ENCODE data around the gene FUT3. TPM values are rescaled to one million over a fixed set of nuclear protein-coding genes. Genes with fewer than 3 reads are reported as not detected.

FUT3 gene
- total RNA-seq, 4 donors from 2014 or later = 0.90 TPM; not detected in 3

- WGBS, 2 donors = 1% methylated on average over 49 to 52 of the region's 91 CpGs
- TF ChIP-seq POLR2A (IDR thresholded peaks at IDR 0.05) (peak; percentile 33 to 50), EP300 (IDR thresholded peaks at IDR 0.05) (peak in 1 of 2 donors; percentile 56)
- TF ChIP-seq, protein P1, sequence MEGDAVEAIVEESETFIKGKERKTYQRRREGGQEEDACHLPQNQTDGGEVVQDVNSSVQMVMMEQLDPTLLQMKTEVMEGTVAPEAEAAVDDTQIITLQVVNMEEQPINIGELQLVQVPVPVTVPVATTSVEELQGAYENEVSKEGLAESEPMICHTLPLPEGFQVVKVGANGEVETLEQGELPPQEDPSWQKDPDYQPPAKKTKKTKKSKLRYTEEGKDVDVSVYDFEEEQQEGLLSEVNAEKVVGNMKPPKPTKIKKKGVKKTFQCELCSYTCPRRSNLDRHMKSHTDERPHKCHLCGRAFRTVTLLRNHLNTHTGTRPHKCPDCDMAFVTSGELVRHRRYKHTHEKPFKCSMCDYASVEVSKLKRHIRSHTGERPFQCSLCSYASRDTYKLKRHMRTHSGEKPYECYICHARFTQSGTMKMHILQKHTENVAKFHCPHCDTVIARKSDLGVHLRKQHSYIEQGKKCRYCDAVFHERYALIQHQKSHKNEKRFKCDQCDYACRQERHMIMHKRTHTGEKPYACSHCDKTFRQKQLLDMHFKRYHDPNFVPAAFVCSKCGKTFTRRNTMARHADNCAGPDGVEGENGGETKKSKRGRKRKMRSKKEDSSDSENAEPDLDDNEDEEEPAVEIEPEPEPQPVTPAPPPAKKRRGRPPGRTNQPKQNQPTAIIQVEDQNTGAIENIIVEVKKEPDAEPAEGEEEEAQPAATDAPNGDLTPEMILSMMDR (IDR thresholded peaks at IDR 0.05) = no peak
- Histone ChIP-seq H3K9me3 (no peaks in the 10 kb centered on the region), H3K36me3 (no peaks in the 10 kb centered on the region), H3K4me1 (peaks cover 0 to 19% (median 8%) of the 10 kb centered on the region in 4 donors), H3K27ac (peak overlapping the region in 3 of 4 donors; percentile 42 to 57 (median 54)), H3K27me3 (peaks cover 0 to 56% of the 10 kb centered on the region in 2 donors), H3K4me3 (peak overlapping the region; percentile 24 to 54 (median 34))
- DNase-seq (ENCODE audit: low spot score in 2 of 2) = peak; percentile 46 to 70
Observed at GRCh38 chr19:5827891-5828660, 23.2 kb downstream of the FUT3 start.

DNA sequence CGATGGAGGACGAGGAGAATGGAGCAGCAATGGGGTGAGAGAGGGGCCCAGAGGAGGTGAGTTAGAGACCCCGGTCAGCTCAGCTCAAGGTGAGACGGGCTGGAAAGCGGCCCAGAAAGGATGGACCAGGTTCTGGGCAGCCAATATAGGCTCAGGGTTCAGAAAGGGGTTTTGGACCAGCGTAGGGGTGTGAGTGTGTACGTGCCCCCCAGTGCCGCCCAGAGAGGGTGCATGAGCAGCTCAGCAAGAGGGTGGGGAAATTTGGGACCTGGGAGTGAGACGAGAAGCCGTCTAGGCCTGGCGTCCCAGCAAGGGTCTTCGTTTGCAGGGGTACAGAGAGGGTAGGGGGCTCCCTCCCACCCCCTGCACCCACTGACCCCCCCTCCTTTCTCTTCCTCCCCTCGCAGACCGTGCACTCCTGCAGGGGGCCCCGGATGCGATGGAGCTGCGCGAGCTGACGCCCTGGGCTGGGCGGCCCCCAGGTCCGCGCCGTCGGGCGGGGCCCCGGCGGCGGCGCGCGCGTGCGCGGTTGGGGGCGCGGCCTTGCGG is 23.8 kb downstream of the FUT3 start:
- H3K4me1 ChIP-seq = peaks cover 0 to 19% (median 8%) of the 10 kb centered on the region in 4 donors
- H3K27me3 ChIP-seq = peaks cover 0 to 53% of the 10 kb centered on the region in 2 donors
- no peaks in the 10 kb centered on the region for H3K36me3 ChIP-seq
- peak overlapping the region in 1 of 4 donors; percentile 57 for H3K27ac ChIP-seq
- TF ChIP-seq EP300 (IDR thresholded peaks at IDR 0.05) (no peak), POLR2A (IDR thresholded peaks at IDR 0.05) (no peak)
- TF ChIP-seq, protein P1 (IDR thresholded peaks at IDR 0.05) = no peak
- 19 to 34% methylated on average over 11 to 30 of the region's 37 CpGs for WGBS, 2 donors
- no peaks in the 10 kb centered on the region for H3K9me3 ChIP-seq
- H3K4me3 ChIP-seq = peak overlapping the region in 2 of 4 donors; percentile 18 to 54
- DNase-seq (ENCODE audit: low spot score in 2 of 2) = no peak

- Histone ChIP-seq H3K4me3 (no peak overlapping the region), H3K27ac (no peak overlapping the region), H3K4me1 (peaks cover 0 to 19% (median 8%) of the 10 kb centered on the region in 4 donors), H3K27me3 (peaks cover 0 to 55% of the 10 kb centered on the region in 2 donors), H3K9me3 (no peaks in the 10 kb centered on the region), H3K36me3 (no peaks in the 10 kb centered on the region)
- no peak for DNase-seq (ENCODE audit: low spot score in 2 of 2)
- TF ChIP-seq POLR2A (IDR thresholded peaks at IDR 0.05) (no peak), EP300 (IDR thresholded peaks at IDR 0.05) (no peak)
- TF ChIP-seq, protein P1 (IDR thresholded peaks at IDR 0.05) = no peak
- WGBS, 2 donors = 18 to 24% methylated on average over 21 to 23 of the region's 24 CpGs
Observed at GRCh38 chr19:5826531-5827341, 24.5 kb downstream of the FUT3 start.

- 69 to 91% methylated on average over 12 to 20 of the region's 21 CpGs for WGBS, 2 donors
- no peaks in the 10 kb centered on the region for H3K36me3 ChIP-seq
- H3K9me3 ChIP-seq = no peaks in the 10 kb centered on the region
- TF ChIP-seq POLR2A (IDR thresholded peaks at IDR 0.05) = no peak
- TF ChIP-seq, protein P1 (IDR thresholded peaks at IDR 0.05) = no peak
- no peak for TF ChIP-seq EP300 (IDR thresholded peaks at IDR 0.05)
- DNase-seq (ENCODE audit: low spot score in 2 of 2) = no peak
- H3K4me1 ChIP-seq = peaks cover 0 to 19% (median 8%) of the 10 kb centered on the region in 4 donors
- H3K27me3 ChIP-seq = peaks cover 0 to 46% of the 10 kb centered on the region in 2 donors
- H3K27ac ChIP-seq = no peak overlapping the region
- H3K4me3 ChIP-seq = no peak overlapping the region
Observed at GRCh38 chr19:5825178-5825577, 26.1 kb downstream of the FUT3 start.

All from tibial nerve (tissue), 4 donors.